ENCODE results near the gene SIGLEC1.

GRCh38 chr20:3672547-3673171 is 39.7 kb downstream of the SIGLEC1 start:
- TF ChIP-seq REST (IDR thresholded peaks at IDR 0.05; ENCODE audit: insufficient replicate concordance, low read depth) (no peak), GABPA (IDR thresholded peaks at IDR 0.05; ENCODE audit: low read depth) (no peak), CTCF (IDR thresholded peaks at IDR 0.05; ENCODE audit: insufficient read depth, low read length) (no peak)
